GM04504 (cell line): Measurements from ENCODE around the gene HTRA3.
"Not testable (repeated sequence)": the region's sequence is repeated elsewhere in the genome, so short reads cannot be mapped to it uniquely, and the experiment has no call there.

Experiments used
- DNase-seq: peaks from one replicate; pipeline ENCODE4 v3.0.0-alpha.2; 2012; ENCODE audit warnings: low read depth

HTRA3 gene

GRCh38 chr4:8342651-8343261, 73.2 kb downstream of the HTRA3 start:
- DNase-seq = no peak

- DNase-seq = no peak
These were observed 73.9 kb downstream of the HTRA3 start for GRCh38 chr4:8343262-8343966.

- DNase-seq = no peak
These were observed 74.4 kb downstream of the HTRA3 start for GRCh38 chr4:8343967-8344331.

- no peak for DNase-seq
These were observed 74.8 kb downstream of the HTRA3 start for GRCh38 chr4:8344377-8344776.

DNA sequence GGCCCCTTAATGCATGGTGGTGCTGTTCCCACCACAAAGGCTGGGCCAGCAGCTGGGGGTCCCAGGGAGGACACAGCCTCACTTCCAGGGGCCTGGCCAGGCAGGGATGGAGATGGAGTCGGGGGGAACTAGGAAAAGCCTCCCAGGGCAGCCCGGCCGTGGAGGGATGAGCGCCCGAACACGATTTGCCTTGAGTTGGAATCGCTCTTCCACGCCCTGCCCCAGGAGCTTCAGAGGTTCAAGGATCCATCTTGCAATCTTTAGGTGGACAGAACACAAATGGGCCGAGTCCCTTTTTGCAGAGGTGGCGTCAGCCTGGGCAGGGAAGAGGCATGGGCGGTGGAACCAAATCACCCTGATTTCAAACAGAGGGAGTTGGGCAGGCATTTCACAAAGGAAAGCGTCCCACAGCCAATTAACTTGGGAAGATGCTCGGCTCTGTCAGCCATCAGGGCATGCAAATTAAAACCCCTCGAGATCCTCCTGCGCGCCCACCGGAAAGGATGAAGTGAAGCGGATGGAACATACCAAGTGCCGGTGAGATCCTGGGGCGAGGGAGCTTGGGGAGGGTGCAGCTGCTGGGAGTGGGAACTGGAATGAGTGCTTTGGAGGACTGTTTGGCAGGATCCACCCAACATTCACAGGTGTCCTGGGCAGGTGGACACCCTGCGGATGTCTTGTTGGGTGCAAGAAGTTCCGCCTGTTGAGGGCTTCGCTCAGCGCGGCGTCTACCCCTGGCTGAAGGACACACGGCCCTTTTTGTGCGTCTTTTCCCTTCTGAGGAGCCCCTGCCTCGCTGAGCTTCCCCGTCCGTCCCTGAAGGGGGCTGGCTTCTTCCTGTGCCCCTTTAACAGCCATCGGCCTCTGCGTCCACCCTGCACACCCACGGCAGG, 75.7 kb downstream of the HTRA3 start:
- DNase-seq = no peak

DNA sequence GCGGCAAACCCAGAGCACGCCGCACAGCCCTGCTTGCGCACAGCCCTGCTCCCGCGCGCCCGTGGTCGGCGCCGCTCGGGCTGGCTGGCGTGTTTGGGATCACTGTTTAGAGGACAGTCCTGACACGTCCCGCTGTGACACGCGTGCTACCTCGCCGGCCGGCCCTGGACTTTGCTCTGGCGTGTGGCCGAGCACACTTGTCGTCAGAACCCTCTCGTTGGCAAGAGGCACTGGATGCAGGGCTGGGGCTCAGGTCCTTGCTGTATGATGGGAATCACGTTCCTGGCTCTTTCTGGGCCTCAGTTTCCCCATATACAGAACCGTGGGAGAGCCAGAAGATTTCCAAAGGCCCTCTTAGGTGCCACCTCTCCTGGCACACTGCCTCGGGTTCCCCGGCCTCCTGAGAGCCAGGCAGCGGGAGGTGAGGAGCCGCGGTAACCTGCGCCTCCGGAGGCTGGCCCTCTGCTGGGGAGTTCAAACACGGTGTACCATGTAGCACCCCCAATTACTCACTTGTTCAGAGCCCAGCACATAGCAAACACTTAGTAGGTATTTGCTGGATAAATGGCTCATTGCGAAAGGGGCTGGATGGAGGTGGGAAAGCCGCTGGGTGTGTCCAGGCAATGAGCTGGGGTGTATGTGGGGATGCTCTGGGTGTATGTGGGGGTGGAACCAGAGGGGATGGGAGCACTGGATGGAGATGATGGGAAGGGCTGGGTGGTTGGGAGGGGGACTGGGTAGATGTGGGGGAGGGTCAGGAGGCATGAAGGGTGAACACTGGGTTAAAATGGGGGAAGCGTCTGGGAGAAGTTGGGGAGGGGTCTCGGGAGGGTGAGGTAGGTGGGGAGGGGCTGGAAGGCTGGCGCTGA, 76.6 kb downstream of the HTRA3 start:
- DNase-seq = no peak

GRCh38 chr4:8346838-8347605, 77.5 kb downstream of the HTRA3 start:
- DNase-seq = no peak

DNA sequence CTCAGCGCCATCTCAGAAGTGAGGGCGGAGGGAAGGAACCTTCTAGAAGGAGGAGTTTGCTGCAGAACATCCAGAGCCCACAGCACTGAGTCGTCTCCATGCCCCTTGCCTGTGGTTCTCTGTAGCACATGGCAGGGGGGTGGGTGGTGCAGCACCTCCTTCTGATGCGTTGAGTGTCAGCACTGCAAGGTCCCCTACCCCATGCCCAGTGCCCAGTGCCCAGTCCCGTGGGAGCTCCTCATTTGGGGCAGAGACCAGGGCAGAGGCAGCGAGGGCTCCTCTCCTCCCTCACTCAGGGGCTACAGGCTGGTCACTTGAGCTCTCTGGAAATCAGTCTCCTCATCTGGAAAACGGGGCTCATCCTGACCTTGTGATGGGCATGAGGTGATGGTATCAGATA, 78.1 kb downstream of the HTRA3 start:
- no peak for DNase-seq

- DNase-seq = no peak
These were observed 78.5 kb downstream of the HTRA3 start for GRCh38 chr4:8348071-8348470.

- DNase-seq = not testable (repeated sequence)
These were observed 79.7 kb downstream of the HTRA3 start for GRCh38 chr4:8349236-8349635.

DNA sequence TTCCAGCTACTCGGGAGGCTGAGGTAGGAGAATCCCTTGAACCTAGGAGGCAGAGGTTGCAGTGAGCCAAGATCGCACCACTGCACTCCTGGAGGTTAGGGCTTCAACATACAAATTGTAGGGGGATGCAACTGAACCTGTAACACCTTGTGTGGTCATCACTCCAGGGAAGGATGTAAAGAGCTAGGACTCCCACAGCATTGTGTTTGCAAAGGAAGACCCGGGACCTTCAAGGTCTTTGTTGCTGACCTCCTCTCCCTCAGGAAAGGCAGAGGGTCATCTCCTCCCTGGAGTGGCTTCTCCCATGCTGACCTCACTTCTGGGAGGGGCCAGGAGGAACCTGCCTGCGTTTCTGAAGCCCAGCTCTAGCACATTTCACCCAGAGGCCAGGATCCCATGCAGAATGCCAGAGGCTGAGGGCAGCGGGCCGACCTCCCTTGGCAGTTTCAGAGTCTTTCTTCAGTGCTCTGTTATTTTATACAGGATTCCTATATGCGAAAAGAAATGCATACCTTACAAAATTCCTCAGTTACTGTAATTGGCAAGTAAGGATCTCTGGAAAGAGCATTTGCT, 80.2 kb downstream of the HTRA3 start:
- DNase-seq = no peak

DNA sequence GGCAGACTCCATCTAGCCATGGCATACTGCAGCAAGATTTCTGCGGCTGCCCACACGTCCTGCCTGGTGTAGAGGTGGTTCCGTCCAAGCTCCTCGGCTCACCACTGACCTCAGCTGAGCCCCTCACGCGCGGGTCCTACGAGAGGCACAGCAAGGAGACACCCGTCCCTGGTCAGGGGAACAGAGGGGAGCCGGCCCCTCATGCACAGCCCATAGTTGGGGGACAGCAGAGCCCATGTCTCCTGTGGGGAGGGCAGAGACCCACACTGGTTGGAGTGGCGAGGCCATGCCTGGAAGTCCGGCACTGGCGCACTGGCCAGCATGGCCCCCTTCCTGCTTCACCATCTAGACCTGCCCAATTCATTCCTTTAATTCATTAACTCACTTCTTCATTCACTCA, 80.8 kb downstream of the HTRA3 start:
- no peak for DNase-seq

DNA sequence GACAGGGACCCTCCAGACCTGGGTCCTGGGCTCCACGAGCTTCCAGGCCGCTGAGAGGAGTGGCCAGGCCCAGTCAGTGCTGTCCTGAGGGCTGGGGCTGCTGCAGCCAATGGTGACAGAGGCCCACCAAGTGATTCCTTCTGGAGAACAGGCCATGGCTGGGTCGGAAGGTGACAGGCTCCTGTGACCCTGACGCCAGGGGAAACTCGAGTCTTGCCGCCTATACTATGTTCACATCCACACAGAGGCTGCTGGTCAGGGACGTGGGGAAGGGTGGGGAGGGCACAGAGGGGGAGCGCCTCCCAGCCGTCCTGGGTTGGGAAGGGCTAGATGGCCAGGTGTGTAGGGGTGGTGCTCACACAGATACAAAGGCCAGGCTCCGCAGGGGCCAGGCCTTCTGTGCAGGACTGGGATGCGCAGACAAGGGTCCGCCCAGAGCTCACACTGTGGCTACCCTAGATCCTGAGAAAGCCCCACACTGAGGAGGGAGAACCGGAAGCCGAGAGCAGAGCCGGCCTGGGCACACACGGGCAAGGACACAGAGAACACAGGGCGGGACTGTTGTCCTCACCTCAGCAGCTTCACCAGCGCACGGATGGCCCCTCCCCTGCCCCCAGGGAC, 81.4 kb downstream of the HTRA3 start:
- no peak for DNase-seq

GRCh38 chr4:8351931-8352367, 82.4 kb downstream of the HTRA3 start:
- no peak for DNase-seq

GRCh38 chr4:8352368-8353157, 83.0 kb downstream of the HTRA3 start:
- no peak for DNase-seq

DNA sequence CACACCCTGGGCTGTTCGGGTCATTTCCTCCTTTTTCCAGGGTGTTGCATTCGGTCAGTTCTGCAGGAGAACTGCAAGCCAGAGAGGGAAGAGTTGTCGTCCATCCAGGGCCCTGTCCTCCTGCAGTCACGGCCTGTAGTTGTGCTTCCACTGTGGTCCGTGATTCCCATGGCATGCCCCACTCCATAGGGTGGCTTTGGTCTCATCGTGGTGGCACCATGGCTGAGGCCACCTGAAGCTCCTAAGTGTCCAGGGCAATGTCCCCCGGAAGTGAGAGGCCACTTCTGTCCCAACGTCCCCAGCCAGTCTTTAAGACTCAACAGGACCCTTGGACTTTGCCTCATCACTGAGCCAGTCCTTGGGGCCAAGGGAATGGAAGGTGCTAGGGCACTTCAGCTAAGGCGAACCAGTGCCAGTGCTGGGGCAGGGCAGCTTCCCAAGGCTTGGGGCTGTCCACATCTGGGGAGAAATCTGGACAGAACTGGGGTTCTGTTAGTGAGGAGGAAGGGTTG, 83.7 kb downstream of the HTRA3 start:
- no peak for DNase-seq

- DNase-seq = no peak
These were observed 84.4 kb downstream of the HTRA3 start for GRCh38 chr4:8353912-8354453.

GRCh38 chr4:8355306-8355705, 85.8 kb downstream of the HTRA3 start:
- DNase-seq = no peak
